ENCODE results near the gene TMEM35B.

- TF ChIP-seq CTCF (IDR thresholded peaks at IDR 0.05) (no peak), POLR2A (IDR thresholded peaks at IDR 0.05) (no peak)
Observed at GRCh38 chr1:34970220-34970735, 14.9 kb downstream of the TMEM35B start.

Data from heart left ventricle (tissue), 13 donors.